GM19372 (cell line): ENCODE measurements around the gene LMBRD1.

ENCODE experiments used
- ATAC-seq: cut with Tn5 transposase; IDR thresholded peaks from one replicate; pipeline ENCODE4 v1.9.1; 2021; ENCODE audit warnings: mild to moderate bottlenecking, low read depth, moderate library complexity; ENCODE audit not compliant: unreplicated experiment

LMBRD1 gene

GRCh38 chr6:69650703-69651102 lies 146.1 kb downstream of the LMBRD1 start:
- no peak for ATAC-seq

GRCh38 chr6:69647726-69648125 lies 149.1 kb downstream of the LMBRD1 start:
- no peak for ATAC-seq

- no peak for ATAC-seq
These were observed 153.1 kb downstream of the LMBRD1 start for GRCh38 chr6:69643688-69644087.

GRCh38 chr6:69632932-69633331 lies 163.9 kb downstream of the LMBRD1 start:
- no peak for ATAC-seq

- ATAC-seq: no peak
These were observed 165.1 kb downstream of the LMBRD1 start for GRCh38 chr6:69631552-69632346.

- ATAC-seq: no peak
These were observed 166.0 kb downstream of the LMBRD1 start for GRCh38 chr6:69630767-69631166.

GRCh38 chr6:69627625-69628024 lies 169.2 kb downstream of the LMBRD1 start:
- ATAC-seq: no peak

GRCh38 chr6:69624944-69625343 lies 171.9 kb downstream of the LMBRD1 start:
- ATAC-seq: no peak
